AG09309 (cell line): Measurements from ENCODE around the gene RIPK4.
"Not testable (repeated sequence)": the region's sequence is repeated elsewhere in the genome, so short reads cannot be mapped to it uniquely, and the experiment has no call there.

ENCODE experiments used
- DNase-seq: peaks from one replicate; pipeline ENCODE4 v3.0.0-alpha.2; 2010; ENCODE audit warnings: low read depth
- H3K4me3 ChIP-seq: 2 replicates; pipeline ENCODE4 v1.5.1; 2011; ENCODE audit warnings: mild to moderate bottlenecking, low read depth, low read length, moderate library complexity; ENCODE audit not compliant: control insufficient read depth
- TF ChIP-seq, protein P1 (sequence below): IDR thresholded peaks from 2 replicates; pipeline ENCODE4 v1.5.1; 2011; ENCODE audit warnings: mild to moderate bottlenecking, low read depth, low read length, inconsistent platforms; ENCODE audit not compliant: insufficient read depth, control insufficient read depth; ENCODE audit errors: missing control alignments

The RIPK4 gene

DNA sequence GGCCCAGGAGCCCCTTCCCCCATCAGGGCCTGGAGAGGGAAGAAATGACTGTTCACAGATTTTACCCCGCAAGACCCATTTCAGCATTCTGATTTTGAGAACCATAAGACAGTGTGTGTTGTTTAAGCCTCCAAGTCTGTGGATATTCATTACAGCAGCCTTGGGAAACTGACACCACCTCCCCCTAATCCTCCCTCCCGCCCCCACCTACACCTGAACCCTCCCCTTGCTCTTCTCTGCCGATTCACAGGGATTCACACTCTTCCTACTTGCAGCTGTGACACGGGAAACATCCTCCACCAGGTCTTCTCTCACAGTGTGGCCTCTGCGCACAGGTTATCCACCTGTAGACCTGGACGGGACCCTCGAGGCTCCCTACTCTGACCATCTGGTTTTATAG, 50.1 kb downstream of the RIPK4 start:
- no peak overlapping the region for H3K4me3 ChIP-seq
- DNase-seq = no peak
- TF ChIP-seq, protein P1, sequence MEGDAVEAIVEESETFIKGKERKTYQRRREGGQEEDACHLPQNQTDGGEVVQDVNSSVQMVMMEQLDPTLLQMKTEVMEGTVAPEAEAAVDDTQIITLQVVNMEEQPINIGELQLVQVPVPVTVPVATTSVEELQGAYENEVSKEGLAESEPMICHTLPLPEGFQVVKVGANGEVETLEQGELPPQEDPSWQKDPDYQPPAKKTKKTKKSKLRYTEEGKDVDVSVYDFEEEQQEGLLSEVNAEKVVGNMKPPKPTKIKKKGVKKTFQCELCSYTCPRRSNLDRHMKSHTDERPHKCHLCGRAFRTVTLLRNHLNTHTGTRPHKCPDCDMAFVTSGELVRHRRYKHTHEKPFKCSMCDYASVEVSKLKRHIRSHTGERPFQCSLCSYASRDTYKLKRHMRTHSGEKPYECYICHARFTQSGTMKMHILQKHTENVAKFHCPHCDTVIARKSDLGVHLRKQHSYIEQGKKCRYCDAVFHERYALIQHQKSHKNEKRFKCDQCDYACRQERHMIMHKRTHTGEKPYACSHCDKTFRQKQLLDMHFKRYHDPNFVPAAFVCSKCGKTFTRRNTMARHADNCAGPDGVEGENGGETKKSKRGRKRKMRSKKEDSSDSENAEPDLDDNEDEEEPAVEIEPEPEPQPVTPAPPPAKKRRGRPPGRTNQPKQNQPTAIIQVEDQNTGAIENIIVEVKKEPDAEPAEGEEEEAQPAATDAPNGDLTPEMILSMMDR = no peak

DNA sequence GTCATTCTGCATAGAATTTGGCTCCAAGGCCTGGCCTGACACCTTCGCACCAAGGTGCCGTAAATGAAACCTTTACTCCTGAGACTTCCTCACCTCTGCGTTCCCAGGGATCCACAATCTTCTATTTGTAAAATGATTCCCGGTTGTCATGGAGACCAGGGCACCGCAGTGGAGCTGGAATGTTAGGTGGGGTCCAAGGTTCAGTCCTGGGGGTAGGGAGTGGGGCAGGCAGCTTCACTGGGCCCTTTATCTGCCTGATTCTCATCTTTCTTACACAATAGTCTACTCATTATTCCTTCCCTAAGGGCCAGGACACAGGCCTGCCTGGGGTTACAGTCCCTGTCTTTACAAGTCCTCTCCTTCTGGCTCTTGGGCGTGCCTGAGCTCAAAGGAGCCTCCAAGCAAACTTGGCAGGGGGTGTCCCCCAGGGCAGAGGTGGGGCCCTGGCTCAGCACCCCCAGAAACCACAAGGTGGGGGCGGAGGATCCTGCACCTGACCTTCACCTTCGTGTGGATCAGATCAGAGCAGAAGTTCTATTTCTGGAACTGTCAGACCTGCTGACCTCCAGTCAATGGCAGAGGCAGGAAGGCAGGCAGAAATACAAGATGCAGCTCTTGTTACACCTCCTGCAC, 51.1 kb downstream of the RIPK4 start:
- no peak overlapping the region for H3K4me3 ChIP-seq
- TF ChIP-seq, protein P1 = no peak
- DNase-seq = no peak

DNA sequence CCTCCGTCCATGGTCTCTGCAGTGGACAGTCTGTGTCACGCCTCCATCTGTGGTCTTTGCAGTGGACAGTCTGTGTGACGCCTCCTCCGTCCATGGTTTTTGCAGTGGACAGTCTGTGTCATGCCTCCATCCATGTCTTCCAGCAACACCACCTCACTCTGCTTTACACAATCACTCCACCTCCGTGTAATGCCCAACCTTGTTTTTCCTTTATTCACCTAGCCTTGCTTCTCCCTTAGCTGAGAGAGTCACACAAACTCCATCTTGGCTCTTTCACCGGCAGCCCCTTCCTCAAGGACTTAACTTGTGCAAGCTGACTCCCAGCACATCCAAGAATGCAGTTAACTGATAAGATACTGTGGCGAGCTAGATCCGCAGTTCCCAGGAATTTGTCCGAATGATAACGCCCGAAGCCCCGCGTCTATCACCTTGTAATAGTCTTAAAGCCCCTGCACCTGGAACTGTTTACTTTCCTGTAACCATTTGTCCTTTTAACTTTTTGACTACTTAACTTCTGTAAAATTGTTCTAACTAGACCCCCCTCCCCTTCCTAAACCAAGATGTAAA, 52.5 kb downstream of the RIPK4 start:
- DNase-seq, H3K4me3 ChIP-seq: not testable (repeated sequence)

DNA sequence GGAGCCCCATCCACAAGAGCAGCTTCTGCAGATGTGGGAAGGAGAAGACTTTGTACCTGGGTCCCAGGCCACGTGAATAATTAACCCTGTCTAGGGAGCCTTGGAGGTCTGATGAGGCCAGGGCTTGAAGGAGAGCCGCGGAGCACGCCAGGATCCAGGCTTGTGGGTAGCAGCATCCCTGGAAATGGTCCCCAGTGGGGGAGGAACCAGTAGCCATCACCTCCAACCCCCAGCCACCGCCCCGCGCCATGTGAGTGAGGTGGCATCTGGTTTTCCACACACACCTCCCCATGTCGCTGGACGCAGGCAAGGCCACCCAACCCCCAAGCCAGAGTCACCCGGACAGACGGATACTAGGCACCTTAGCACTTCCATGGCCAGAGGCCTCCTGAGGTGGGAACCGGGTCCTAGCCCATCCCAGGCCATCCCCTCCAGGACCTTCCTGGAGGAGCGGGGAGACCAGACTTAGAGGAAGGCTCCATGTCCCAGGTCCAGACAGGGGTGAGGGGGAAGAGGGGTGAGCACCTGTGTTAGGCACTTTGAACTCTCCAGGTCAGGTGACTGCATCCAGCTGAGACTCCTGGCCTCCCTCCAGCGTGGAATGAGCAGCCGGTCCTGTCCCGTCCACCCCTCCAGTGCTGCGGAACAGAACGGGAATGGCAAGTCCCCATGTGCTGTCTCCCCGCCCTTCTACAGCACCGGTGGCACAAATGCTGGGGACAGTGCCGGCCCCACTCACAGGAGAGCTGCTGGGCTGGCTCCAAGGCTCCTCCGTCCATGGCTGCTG, 53.2 kb downstream of the RIPK4 start:
- no peak for DNase-seq
- TF ChIP-seq, protein P1 = no peak
- H3K4me3 ChIP-seq = no peak overlapping the region

DNA sequence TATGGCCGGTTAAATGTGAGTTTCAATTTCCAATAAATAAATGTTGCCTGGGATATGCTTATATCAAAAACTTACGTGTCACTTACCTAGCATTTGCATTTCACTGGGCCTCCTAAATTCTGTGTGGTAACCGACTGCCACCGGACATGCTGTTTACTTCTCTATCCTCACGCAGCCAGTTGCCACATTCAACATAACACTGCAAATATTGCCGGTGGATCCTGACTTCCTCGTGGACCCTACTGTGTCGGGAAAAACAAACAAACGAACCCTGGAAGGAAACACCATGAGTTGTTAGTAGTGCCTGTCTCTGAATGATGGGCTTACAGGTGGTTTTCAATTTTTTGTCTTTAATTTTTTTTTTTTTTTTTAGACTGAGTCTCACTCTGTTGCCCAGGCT, 54.1 kb downstream of the RIPK4 start:
- no peak for DNase-seq
- TF ChIP-seq, protein P1 = no peak
- no peak overlapping the region for H3K4me3 ChIP-seq

DNA sequence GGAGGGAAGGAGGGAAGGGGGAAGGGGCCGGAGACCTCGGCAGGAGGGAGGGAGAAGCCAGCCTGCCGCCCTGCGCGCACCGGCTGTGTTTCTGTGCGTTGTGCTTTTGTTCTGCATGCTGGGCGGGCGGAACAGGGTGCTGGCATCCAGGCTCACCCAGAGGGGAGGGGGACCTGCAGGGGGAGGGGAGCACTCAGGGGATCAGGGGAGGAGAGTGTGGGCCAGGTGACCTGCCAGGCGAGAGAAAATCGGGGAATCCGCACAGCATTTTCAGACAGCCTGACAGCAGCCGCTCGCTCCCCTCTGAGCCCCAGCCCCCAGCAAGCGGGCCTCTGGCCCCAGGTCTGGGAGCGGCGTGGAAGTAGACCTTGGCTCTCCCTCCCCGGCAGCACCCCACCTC, 54.7 kb downstream of the RIPK4 start:
- TF ChIP-seq, protein P1 = no peak
- no peak overlapping the region for H3K4me3 ChIP-seq
- no peak for DNase-seq

DNA sequence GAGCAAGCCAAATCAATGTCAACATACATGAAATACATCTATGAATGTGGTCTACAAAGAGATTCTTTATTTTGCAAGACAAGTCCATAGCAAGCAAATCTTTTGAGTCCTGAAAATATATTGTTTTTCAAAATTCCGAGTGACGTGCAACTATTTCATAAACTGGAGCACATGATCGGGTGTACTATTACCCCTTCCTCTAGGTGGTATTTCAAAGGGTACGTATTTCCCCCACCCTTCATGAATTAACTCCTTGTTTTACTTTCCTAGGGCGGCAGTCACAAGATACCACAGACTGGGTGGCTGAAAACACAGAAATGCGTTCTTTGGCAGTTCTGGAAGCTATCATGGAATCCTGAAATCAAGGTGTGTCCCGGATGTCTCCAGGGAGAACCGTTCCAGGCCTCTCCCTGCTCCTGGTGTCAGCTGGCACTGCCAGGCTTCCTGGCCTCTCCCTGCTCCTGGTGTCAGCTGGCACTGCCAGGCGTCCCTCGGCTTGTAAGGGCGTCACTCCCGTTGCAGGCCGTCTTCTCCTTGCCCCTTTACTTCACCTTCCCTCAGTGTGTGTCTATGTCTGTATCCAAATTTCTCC, 55.3 kb downstream of the RIPK4 start:
- no peak for DNase-seq
- no peak overlapping the region for H3K4me3 ChIP-seq
- TF ChIP-seq, protein P1 = no peak
